ENCODE measurements around the gene AFG1L.

AFG1L gene

DNA sequence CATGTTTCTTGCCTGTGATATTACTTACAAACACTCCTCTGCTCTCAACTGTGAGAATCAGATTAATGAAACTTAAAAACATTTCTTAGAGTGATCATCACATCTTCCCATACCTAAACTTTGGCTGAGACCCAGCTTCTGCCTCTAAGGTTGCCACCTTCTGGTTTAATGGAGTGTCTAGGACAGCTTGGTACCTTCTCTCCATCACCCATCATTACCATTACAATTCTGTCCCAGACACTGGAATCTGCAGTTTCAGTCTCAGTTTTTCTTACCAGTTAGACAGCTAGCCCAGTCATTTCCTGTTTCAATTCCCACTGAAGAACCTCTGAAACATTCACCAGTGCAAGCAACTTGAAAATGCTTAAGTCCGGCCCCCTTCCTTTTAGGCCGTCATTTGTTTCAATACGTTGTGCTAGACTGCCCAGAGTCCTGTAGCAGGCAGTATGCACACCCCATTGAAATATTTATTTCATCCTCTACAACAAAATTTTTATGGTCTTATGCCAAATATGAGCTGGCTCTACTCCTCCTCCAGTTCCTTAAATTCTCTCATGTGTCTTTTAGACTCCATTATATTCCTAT lies 158.8 kb downstream of the AFG1L start:
- DNase-seq (ENCODE audit: low read depth in 3 of 3) = no peak

DNA sequence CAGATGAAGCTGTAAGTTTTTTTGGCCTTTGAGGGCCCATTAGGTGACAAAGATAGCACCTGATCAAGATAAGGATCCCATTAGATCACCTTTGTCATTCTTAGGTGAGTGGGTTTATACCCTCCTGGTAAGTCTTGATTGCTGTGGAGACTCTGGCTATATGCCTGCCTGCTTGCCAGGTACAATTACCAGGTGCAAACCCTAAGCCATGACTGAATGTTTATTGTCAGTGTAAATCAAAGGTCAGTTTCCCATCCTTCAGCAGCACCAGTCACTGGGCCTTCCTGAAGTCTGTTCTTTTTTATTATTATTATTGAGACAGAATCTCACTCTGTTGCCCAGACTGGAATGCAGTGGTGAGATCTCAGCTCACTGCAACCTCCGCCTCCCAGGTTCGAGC lies 159.5 kb downstream of the AFG1L start:
- DNase-seq (ENCODE audit: low read depth in 3 of 3) = no peak

DNA sequence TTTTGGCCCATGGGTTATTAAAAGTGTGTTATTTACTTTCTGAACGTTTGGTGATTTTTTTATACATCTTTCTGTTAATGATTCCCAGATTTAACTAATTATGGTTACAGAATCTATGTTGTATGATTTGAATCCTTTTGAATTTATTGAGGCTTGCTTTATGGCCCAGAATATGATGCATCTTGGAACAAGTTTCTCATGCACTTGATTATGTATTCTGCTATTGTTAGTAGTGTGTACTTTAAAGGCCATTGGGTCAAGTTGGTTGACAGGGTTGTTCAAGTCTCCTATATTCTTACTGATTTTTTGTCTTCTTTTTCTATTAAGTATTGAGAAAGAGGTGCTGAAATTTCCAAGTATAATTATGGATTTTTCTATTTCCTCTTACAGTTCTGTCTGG lies 160.8 kb downstream of the AFG1L start:
- DNase-seq (ENCODE audit: low read depth in 3 of 3) = no peak

DNA sequence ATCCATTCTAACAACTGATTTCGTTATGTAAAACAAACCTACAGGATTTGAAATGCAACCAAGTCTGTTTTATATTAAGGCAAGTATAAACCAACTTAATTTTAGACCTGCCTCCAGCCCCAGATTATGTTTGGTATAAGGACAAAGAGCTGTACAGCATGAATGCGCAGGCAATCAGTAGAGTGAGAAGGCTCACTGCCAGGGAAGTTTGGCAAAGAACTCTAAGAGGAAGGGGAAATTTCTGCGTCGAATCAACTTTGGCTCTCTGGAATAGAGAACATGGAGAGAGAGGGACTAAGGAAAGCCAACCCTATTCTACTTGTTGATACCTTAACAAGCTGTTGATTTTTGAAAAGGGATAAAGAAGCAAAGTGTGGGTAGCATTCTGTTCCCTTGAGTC lies 168.9 kb downstream of the AFG1L start:
- no peak for DNase-seq (ENCODE audit: low read depth in 3 of 3)

DNA sequence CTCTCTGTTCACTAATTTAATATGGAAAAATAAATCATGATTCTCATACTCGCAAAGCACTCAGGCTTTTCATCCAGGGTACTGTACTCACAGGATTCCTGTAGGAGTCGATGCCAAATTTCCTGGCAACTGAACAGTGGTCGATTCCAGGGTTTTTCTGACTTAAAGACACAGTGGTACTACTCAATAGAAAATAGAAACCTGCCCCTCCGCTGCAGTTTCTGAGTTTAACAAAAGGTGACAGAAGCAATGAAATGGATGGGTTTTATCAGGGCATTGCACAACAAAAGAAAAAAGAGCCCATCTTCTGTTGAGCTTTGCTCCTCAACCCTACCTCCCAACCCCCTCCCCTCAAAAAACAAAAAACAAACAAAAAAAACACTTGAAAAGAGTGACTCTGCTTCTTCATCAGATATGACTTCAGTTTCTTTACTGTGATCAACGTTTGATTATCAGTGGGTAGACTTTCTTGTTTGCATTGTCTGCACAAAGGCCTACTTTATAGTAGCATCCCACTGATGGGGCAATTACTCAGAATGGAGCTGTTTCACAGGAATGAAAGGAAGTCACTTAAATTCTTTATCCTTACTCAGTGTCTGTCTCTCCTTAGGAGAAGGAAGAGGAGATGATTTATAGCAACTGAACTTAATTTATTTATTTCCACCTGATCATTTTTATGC lies 169.7 kb downstream of the AFG1L start:
- no peak for DNase-seq (ENCODE audit: low read depth in 3 of 3)

GRCh38 chr6:108465098-108465495 lies 170.2 kb downstream of the AFG1L start:
- no peak for DNase-seq (ENCODE audit: low read depth in 3 of 3)

DNA sequence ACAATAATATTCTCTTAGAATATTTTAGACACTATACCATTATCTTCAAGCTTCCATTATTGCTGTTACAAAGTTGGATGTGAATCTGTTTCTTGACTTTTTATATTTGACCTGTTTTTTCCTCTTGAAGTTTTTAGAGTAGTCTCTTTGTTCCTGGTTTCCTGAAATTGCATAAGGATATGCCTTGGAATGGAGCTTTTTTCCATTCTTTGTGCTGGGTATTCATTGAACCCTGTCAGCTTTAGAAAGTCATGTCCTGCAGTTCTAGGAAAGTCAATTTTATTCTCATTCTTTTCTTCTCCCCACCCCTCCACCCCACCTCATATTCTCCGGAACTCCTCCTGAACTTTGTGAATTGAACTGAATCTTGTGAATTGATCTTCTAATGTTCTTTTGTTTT lies 173.5 kb downstream of the AFG1L start:
- DNase-seq (ENCODE audit: low read depth in 3 of 3) = no peak

DNA sequence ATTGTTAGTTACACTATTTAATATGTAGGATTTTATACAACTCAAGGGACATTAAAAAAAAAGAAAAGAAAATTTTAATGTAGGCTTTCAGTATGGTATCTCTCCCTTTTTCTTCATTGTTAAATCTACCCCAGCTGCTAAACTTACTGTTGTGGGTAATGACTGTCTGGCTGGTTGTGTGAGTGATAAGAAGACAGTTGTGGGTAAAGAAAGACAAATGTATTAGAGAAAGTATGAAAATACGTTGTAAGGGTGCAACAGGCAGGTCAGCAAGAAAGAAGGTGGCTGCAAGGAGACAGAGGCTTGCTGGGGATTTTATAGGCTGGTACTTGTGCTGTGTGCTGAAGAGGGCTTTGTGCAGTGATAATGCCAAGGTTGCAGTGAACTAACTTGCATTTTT lies 174.5 kb downstream of the AFG1L start:
- DNase-seq (ENCODE audit: low read depth in 3 of 3) = no peak

DNA sequence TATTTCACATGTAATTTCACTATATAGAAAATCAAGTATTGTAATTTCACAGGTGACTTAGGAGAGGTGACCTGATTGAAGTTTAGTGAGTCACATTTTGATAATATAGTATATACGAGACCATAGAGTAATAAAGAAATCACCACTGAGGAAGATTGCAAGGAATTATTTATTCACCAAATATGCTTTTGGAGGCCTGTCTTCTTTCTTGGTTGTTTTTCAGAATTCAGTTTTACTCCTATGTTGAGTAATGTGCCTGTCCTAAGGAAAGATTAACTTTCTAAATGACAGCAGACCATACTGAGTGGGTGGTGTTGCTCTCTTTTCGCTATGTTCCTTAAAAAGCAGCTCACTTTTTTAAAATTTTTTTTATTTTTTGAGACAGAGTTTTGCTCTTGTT lies 178.3 kb downstream of the AFG1L start:
- no peak for DNase-seq (ENCODE audit: low read depth in 3 of 3)

DNA sequence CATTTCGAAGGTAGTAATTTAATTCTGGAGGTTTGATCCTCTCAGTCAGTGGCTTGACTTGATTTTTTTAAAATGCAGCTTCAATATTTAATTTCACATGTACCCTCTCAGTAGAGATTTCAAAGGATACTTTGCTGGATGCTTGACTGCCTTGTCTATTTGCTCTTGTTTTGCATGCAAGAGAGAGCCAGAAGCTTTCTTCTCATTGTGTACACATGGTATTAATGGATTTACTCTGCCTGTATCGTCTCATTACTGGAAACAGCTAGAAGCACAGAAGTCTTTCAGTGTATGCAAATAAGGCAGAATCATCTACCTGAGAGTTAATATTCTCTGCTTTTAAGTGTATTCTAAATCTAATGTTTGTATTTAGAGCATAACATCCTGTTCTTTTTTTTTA lies 181.5 kb downstream of the AFG1L start:
- no peak for DNase-seq (ENCODE audit: low read depth in 3 of 3)

DNA sequence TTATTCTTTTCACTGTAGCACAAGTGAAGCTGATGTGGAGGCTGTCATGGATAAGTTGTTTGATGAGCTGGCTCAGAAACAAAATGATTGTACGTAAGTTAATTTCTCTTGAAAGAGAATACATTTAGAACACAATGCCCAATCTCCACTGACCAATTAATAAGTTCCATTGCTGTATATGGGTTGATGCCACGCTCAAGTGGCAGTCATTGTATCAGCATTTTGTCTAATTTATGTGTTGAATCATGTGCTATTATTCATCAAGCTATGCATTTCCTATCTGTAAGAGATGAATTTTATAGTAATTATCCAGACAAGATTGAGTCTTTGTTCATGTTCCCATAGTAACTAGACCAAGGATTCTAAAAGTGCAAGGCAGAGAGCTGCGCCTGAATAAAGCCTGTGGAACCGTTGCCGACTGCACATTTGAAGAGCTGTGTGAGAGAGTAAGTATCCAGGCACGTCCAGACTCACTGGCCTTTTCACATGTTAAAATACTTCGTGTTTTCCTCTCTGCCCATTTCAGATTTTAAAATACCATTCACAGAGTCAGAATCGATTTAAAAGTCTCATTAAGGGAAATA lies 182.1 kb downstream of the AFG1L start:
- DNase-seq (ENCODE audit: low read depth in 3 of 3) = no peak

DNA sequence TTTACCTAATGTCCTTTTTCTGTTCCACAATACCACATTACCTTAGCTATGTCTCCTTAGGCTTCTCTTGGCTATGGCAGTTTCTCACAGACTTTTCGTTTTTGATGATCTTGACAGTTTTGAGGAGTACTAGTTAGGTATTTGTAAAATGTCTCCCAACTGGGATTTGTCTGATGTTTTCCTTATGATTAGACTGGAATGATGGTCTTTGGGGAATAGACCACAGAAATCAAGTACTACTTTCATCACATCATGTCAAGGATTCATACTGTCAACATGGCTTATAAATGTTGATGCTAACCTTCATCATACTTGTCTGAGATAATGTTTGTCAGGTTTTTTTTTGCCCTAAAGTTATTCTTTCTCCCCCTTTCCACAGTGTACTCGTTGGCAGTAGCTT lies 187.7 kb downstream of the AFG1L start:
- no peak for DNase-seq (ENCODE audit: low read depth in 3 of 3)

- no peak for DNase-seq (ENCODE audit: low read depth in 3 of 3)
Observed at GRCh38 chr6:108484016-108484415, 189.2 kb downstream of the AFG1L start.

- DNase-seq (ENCODE audit: low read depth in 3 of 3) = no peak
Observed at GRCh38 chr6:108489699-108490098, 194.8 kb downstream of the AFG1L start.

GRCh38 chr6:108492131-108492766 lies 197.4 kb downstream of the AFG1L start:
- no peak for DNase-seq (ENCODE audit: low read depth in 3 of 3)

GRCh38 chr6:108494434-108494833 lies 199.6 kb downstream of the AFG1L start:
- no peak for DNase-seq (ENCODE audit: low read depth in 3 of 3)

- DNase-seq (ENCODE audit: low read depth in 3 of 3) = no peak
Observed at GRCh38 chr6:108497883-108498282, 203.0 kb downstream of the AFG1L start.

DNA sequence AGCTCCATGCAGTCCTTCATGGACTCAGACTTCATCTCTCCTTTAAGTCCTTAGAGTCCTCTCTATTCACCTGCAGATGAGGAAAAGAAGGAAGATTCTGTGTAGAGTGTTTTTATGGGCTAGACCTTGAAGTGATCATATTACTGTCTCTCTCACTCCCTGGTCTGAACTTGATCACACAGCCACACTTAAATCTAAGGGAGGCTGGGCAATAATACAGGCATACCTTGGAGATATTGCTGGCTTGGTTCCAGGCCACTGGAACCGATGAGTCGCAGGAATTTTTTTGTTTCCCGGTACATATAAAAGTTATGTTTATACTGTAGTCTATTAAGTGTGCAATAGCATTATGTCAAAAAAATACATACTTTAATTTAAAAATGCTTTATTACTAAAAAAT lies 206.7 kb downstream of the AFG1L start:
- DNase-seq (ENCODE audit: low read depth in 3 of 3) = no peak

DNA sequence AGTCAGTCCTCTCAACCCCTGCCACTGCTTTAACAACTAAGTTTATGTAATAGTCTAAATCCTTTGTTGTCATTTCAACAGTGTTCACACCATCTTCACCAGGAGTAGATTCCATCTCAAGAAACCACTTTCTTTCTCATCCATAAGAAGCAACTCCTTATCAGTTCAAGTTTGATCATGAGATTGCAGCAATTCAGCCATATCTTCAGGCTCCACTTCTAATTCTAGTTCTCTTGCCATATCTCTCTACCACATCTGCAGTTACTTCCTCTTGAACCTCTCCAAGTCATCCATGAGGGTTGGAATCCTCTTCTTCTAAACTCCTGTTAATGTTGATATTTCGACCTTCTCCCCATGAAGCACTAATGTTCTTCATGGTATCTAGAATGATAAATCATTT lies 208.0 kb downstream of the AFG1L start:
- no peak for DNase-seq (ENCODE audit: low read depth in 3 of 3)

- DNase-seq (ENCODE audit: low read depth in 3 of 3) = no peak
Observed at GRCh38 chr6:108507316-108507715, 212.5 kb downstream of the AFG1L start.

DNA sequence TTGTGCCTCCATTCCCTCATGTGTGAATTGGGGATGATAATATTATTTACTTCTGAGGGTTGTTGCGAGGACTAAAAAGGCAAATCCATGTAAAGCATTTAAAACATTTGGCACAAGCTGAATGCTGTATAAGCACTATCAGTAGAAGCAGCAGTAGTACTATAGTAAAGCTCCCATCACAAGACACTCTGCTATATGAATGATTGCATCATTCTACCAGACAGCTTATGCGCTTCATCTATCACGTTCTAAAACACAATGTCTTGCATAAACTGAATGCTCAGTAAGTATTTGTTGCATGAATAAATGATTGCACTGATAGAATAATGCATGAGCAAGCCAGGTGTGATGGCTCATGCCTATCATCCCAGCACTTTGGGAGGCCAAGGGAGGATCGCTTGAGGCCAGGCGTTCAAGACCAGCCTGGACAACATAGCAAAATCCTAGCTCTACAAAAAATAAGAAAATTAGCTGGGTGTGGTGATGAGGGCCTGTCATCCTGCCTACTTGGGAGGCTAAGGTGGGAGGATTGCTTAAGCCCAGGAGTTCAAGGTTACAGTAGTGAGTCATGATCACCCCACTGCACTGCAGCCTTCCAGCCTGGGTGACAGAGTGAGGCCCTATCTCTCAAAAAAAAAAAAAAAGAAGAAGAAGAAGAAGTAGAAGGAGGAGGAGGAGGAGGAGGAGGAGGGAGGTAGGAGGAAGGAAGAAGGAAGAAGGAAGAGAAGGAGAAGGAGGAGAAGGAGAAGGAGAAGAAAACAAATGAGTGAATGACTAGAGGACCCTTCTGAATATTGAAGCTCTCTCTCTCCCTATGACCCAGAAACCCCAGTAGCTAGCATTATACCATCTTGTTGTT lies 215.8 kb downstream of the AFG1L start:
- no peak for DNase-seq (ENCODE audit: low read depth in 3 of 3)

All from stimulated activated CD4-positive, alpha-beta T cell treated with anti-CD3 and anti-CD28 coated beads, TNF-alpha, amount 100 ng/mL, for 24 hours (primary cell).